Neural cell (in vitro differentiated cells): ENCODE results near the gene ADNP2. TPM values are rescaled to one million over a fixed set of nuclear protein-coding genes. Genes with fewer than 3 reads are reported as not detected.

Source experiments
- H2AFZ ChIP-seq: fragments of 200-600, 300-800 bp; sonication (generic), shearing (Covaris generic); 2 replicates; pipeline ENCODE4 v1.6.0; 2014; ENCODE audit warnings: low read depth, mild to moderate bottlenecking, antibody characterized with exemption, low read length, moderate library complexity
- H3F3A ChIP-seq: fragments of 200-600 bp; shearing (Covaris generic); 2 replicates; pipeline ENCODE4 v1.6.1; 2016; ENCODE audit warnings: mild to moderate bottlenecking, moderate library complexity, mixed read lengths, antibody characterized with exemption, low read length; ENCODE audit not compliant: insufficient read depth, poor library complexity, severe bottlenecking
- H3K27ac ChIP-seq: fragments of 200-600, 300-800 bp; sonication (generic), shearing (Covaris generic); 2 replicates; pipeline ENCODE4 v1.5.1; 2014; ENCODE audit warnings: mild to moderate bottlenecking, low read length, moderate library complexity
- H3K27me3 ChIP-seq: fragments of 300-800, 200-600 bp; sonication (generic), shearing (Covaris generic); 2 replicates; pipeline ENCODE4 v1.6.0; 2014; ENCODE audit warnings: mild to moderate bottlenecking, low read depth, low read length, moderate library complexity; ENCODE audit not compliant: insufficient read depth
- H3K36me3 ChIP-seq: fragments of 300-800, 200-600 bp; sonication (generic), shearing (Covaris generic); 2 replicates; pipeline ENCODE4 v1.5.1; 2014; ENCODE audit warnings: mild to moderate bottlenecking, antibody characterized with exemption, low read length, moderate library complexity; ENCODE audit not compliant: insufficient read depth
- H3K4me2 ChIP-seq: fragments of 300-800, 200-600 bp; sonication (generic), shearing (Covaris generic); 2 replicates; pipeline ENCODE4 v1.6.0; 2014; ENCODE audit warnings: mild to moderate bottlenecking, low read length
- H3K4me3 ChIP-seq: fragments of 300-800, 200-600 bp; sonication (generic), shearing (Covaris generic); 2 replicates; pipeline ENCODE4 v1.5.1; 2014; ENCODE audit warnings: mild to moderate bottlenecking, low read length, moderate library complexity
- H3K79me2 ChIP-seq: fragments of 200-600 bp; shearing (Covaris generic); replicated peaks from 2 replicates; pipeline ENCODE4 v1.6.0; 2014; ENCODE audit warnings: mild to moderate bottlenecking, low read length, moderate library complexity; ENCODE audit not compliant: insufficient read depth
- H3K9ac ChIP-seq: fragments of 300-800, 200-600 bp; sonication (generic), shearing (Covaris generic); 2 replicates; pipeline ENCODE4 v1.6.1; 2016; ENCODE audit warnings: mild to moderate bottlenecking, low read length, mixed read lengths
- H3K9me2 ChIP-seq: fragments of 200-600 bp; shearing (Covaris generic); 2 replicates; pipeline ENCODE4 v1.6.1; 2016; ENCODE audit warnings: mild to moderate bottlenecking, low read length, mixed read lengths; ENCODE audit not compliant: insufficient read depth
- H3K9me3 ChIP-seq: fragments of 200-600, 300-800 bp; sonication (generic), shearing (Covaris generic); 2 replicates; pipeline ENCODE4 v1.6.1; 2016; ENCODE audit warnings: mild to moderate bottlenecking, mixed run types, low read length, moderate library complexity, mixed read lengths
- H4K20me1 ChIP-seq: fragments of 200-600 bp; shearing (Covaris generic); 2 replicates; pipeline ENCODE4 v1.6.1; 2016; ENCODE audit warnings: mild to moderate bottlenecking, mixed run types; ENCODE audit not compliant: insufficient read depth
- EP300 ChIP-seq: fragments of 450-650 bp; conservative IDR thresholded peaks from 2 replicates; pipeline ENCODE4 v1.6.1; 2014; ENCODE audit warnings: antibody characterized with exemption, mild to moderate bottlenecking, moderate library complexity; ENCODE audit not compliant: poor library complexity, severe bottlenecking
- EZH2 ChIP-seq: fragments of 200-600, 300-800 bp; shearing (Covaris generic), sonication (generic); IDR thresholded peaks from 2 replicates; pipeline ENCODE4 v1.6.1; 2014; ENCODE audit warnings: antibody characterized with exemption, low read length, borderline replicate concordance, mild to moderate bottlenecking; ENCODE audit not compliant: insufficient read depth, poor library complexity, severe bottlenecking
- MXI1 ChIP-seq: fragments of 450-650 bp; conservative IDR thresholded peaks from 2 replicates; pipeline ENCODE4 v1.6.1; 2014; ENCODE audit warnings: antibody characterized with exemption, mild to moderate bottlenecking; ENCODE audit not compliant: poor library complexity, severe bottlenecking
- POLR2AphosphoS5 ChIP-seq: IDR thresholded peaks from 2 replicates; pipeline ENCODE4 v1.6.1; 2012
- RAD21 ChIP-seq: fragments of 450-650 bp; conservative IDR thresholded peaks from 2 replicates; pipeline ENCODE4 v1.6.1; 2014; ENCODE audit warnings: antibody characterized with exemption, mild to moderate bottlenecking, moderate library complexity
- REST ChIP-seq: IDR thresholded peaks from 2 replicates; pipeline ENCODE4 v1.6.1; 2012; ENCODE audit warnings: borderline replicate concordance
- SMC3 ChIP-seq: fragments of 450-650 bp; conservative IDR thresholded peaks from 2 replicates; pipeline ENCODE4 v1.6.1; 2014; ENCODE audit warnings: antibody characterized with exemption, mild to moderate bottlenecking, moderate library complexity; ENCODE audit not compliant: poor library complexity
- TAF1 ChIP-seq: IDR thresholded peaks from 2 replicates; pipeline ENCODE4 v1.6.1; 2012; ENCODE audit warnings: low read depth
- polyA plus RNA-seq: library from polyadenylated mRNA; depleted of rRNA; stranded (reverse); fragments of >200 nt; gene quantifications from 2 replicates; pipeline ENCODE4 v1.2.3, GENCODE V29; 2014
- TF ChIP-seq, protein P1 (sequence below): fragments of 450-650 bp; IDR thresholded peaks from 2 replicates; pipeline ENCODE4 v1.5.1; 2014; ENCODE audit warnings: antibody characterized with exemption, mild to moderate bottlenecking, moderate library complexity; ENCODE audit not compliant: poor library complexity, severe bottlenecking

ADNP2 gene
- polyA plus RNA-seq, 1 donor from 2014 or later, result 16.9 TPM

GRCh38 chr18:80166725-80167124, 57.7 kb downstream of the ADNP2 start:
- H3F3A ChIP-seq, result no peaks in the 10 kb centered on the region
- H3K36me3 ChIP-seq, result no peaks in the 10 kb centered on the region
- H3K79me2 ChIP-seq, result peaks cover 4% of the 10 kb centered on the region
- no peaks in the 10 kb centered on the region for H3K9me2 ChIP-seq
- H3K9ac ChIP-seq, result no peak overlapping the region
- H2AFZ ChIP-seq, result no peak overlapping the region
- no peak overlapping the region for H3K4me3 ChIP-seq
- no peaks in the 10 kb centered on the region for H3K9me3 ChIP-seq
- no peak for TF ChIP-seq REST
- no peak for TF ChIP-seq EP300
- no peak for TF ChIP-seq MXI1
- no peak for TF ChIP-seq RAD21
- TF ChIP-seq, protein P1, sequence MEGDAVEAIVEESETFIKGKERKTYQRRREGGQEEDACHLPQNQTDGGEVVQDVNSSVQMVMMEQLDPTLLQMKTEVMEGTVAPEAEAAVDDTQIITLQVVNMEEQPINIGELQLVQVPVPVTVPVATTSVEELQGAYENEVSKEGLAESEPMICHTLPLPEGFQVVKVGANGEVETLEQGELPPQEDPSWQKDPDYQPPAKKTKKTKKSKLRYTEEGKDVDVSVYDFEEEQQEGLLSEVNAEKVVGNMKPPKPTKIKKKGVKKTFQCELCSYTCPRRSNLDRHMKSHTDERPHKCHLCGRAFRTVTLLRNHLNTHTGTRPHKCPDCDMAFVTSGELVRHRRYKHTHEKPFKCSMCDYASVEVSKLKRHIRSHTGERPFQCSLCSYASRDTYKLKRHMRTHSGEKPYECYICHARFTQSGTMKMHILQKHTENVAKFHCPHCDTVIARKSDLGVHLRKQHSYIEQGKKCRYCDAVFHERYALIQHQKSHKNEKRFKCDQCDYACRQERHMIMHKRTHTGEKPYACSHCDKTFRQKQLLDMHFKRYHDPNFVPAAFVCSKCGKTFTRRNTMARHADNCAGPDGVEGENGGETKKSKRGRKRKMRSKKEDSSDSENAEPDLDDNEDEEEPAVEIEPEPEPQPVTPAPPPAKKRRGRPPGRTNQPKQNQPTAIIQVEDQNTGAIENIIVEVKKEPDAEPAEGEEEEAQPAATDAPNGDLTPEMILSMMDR, result no peak
- no peak for TF ChIP-seq TAF1
- TF ChIP-seq SMC3, result no peak
- TF ChIP-seq EZH2, result no peak
- no peak for TF ChIP-seq POLR2AphosphoS5
- H3K4me2 ChIP-seq, result no peak overlapping the region
- no peaks in the 10 kb centered on the region for H4K20me1 ChIP-seq
- H3K27me3 ChIP-seq, result no peaks in the 10 kb centered on the region
- no peak overlapping the region for H3K27ac ChIP-seq

DNA sequence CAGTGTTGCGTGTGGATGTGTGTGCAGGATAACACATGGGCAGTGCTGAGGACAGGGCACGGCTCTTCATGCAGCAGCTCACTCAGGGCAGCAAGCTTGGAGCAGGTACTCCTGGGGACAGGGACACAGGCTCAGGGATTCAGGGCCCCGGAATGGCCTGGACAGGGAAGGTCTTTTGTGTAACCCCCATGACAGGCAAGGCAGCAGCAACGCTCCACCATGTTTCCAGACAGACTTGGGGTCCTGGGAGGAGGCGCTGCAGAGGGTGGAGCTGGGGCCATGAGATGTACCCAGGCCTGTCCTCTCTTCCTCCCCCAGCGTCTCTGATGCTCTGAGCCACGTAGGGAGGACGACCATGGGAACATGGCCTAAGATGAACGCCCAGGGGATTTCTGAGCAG, 58.3 kb downstream of the ADNP2 start:
- Histone ChIP-seq H4K20me1 (no peaks in the 10 kb centered on the region), H2AFZ (no peak overlapping the region), H3K36me3 (no peaks in the 10 kb centered on the region), H3F3A (no peaks in the 10 kb centered on the region), H3K9me2 (no peaks in the 10 kb centered on the region), H3K9ac (no peak overlapping the region), H3K9me3 (no peaks in the 10 kb centered on the region), H3K27me3 (no peaks in the 10 kb centered on the region), H3K27ac (no peak overlapping the region), H3K4me3 (no peak overlapping the region), H3K79me2 (peaks cover 4% of the 10 kb centered on the region), H3K4me2 (no peak overlapping the region)
- TF ChIP-seq REST (no peak), EZH2 (no peak), MXI1 (no peak), EP300 (no peak), RAD21 (no peak), TAF1 (no peak), SMC3 (no peak), POLR2AphosphoS5 (no peak)
- TF ChIP-seq, protein P1, result no peak
